Measurements from ENCODE around the gene KDM2B.

GRCh38 chr12:121515615-121516014, 65.2 kb downstream of the KDM2B start:
- TF ChIP-seq CTCF (conservative IDR thresholded peaks at IDR 0.05 in 1 of 2, IDR thresholded peaks at IDR 0.05 in 1 of 2; ENCODE audit: extremely low read depth in 1 of 2, insufficient read depth in 1 of 2, low read depth in 1 of 2, low read length in 2 of 2) (no peak), EZH2 (IDR thresholded peaks at IDR 0.05; ENCODE audit: borderline replicate concordance, low read length) (no peak)
